Fibroblast of lung (primary cell): ENCODE measurements around the gene ALPG.

ENCODE experiments used
- CTCF ChIP-seq, 2 donors: IDR thresholded peaks in 1 of 2; conservative IDR thresholded peaks in 1 of 2; 1 replicate in 1 of 2; 2 replicates in 1 of 2; pipeline ENCODE4 v1.5.1; 2011 to 2012; ENCODE audit warnings: low read length in 2 of 2, control low read depth in 1 of 2, inconsistent platforms in 1 of 2, low read depth in 1 of 2, mild to moderate bottlenecking in 1 of 2
- EZH2 ChIP-seq: IDR thresholded peaks from 2 replicates; pipeline ENCODE4 v1.5.1; 2012; ENCODE audit warnings: low read length, control low read depth, mild to moderate bottlenecking; ENCODE audit errors: missing control alignments

- TF ChIP-seq CTCF (conservative IDR thresholded peaks at IDR 0.05 in 1 of 2, IDR thresholded peaks at IDR 0.05 in 1 of 2; ENCODE audit: low read depth in 1 of 2, low read length in 2 of 2), result no peak
- peak; percentile 83 for TF ChIP-seq EZH2
Observed at GRCh38 chr2:232388324-232388891, 18.2 kb upstream of the ALPG start.
